ENCODE data around the gene TAOK2.
"Not testable (repeated sequence)": the region's sequence is repeated elsewhere in the genome, so short reads cannot be mapped to it uniquely, and the experiment has no call there.

GRCh38 chr16:30015450-30015849, 41.8 kb downstream of the TAOK2 start:
- not testable (repeated sequence) for TF ChIP-seq ATF3 (IDR thresholded peaks at IDR 0.05); POLR2AphosphoS5 (IDR thresholded peaks at IDR 0.05; ENCODE audit: low read depth, low read length); CTCF (IDR thresholded peaks at IDR 0.05 in 2 of 3, conservative IDR thresholded peaks at IDR 0.05 in 1 of 3; ENCODE audit: borderline replicate concordance in 1 of 3, insufficient read depth in 1 of 3, low read depth in 2 of 3, low read length in 2 of 3); POLR2A (IDR thresholded peaks at IDR 0.05; ENCODE audit: borderline replicate concordance, extremely low read depth, insufficient read depth, insufficient read length); EZH2phosphoT487 (IDR thresholded peaks at IDR 0.05; ENCODE audit: borderline replicate concordance); EGR1 (IDR thresholded peaks at IDR 0.05; ENCODE audit: low read depth); ZNF274 (IDR thresholded peaks at IDR 0.05; ENCODE audit: low read depth, low read length); REST (IDR thresholded peaks at IDR 0.05; ENCODE audit: low read depth); ZFX (IDR thresholded peaks at IDR 0.05); MAX (IDR thresholded peaks at IDR 0.05); CEBPB (IDR thresholded peaks at IDR 0.05; ENCODE audit: low read depth)
